WERI-Rb-1 (cell line): ENCODE data around the gene JMJD1C.

Experiments used
- DNase-seq: peaks from one replicate; pipeline ENCODE4 v3.0.0-alpha.2; 2020
- H3K27ac ChIP-seq: fragments of 250-450 bp; sonication (Bioruptor Pico); 2 replicates; pipeline ENCODE4 v1.5.1; 2020; ENCODE audit warnings: mild to moderate bottlenecking, moderate library complexity
- H3K27me3 ChIP-seq: fragments of 250-450 bp; sonication (Bioruptor Pico); 2 replicates; pipeline ENCODE4 v1.5.1; 2021; ENCODE audit warnings: mild to moderate bottlenecking, low read depth, moderate library complexity; ENCODE audit not compliant: insufficient read depth, severe bottlenecking
- H3K36me3 ChIP-seq: fragments of 250-450 bp; sonication (Bioruptor Pico); 2 replicates; pipeline ENCODE4 v1.5.1; 2020; ENCODE audit warnings: mild to moderate bottlenecking, moderate library complexity
- H3K4me3 ChIP-seq: 2 replicates; pipeline ENCODE4 v1.5.1; 2011; ENCODE audit warnings: low read depth, mild to moderate bottlenecking, control low read depth, low read length
- H3K9me3 ChIP-seq: fragments of 250-450 bp; sonication (Bioruptor Pico); 2 replicates; pipeline ENCODE4 v1.5.1; 2021; ENCODE audit warnings: mild to moderate bottlenecking, moderate library complexity; ENCODE audit not compliant: severe bottlenecking
- CTCF ChIP-seq: IDR thresholded peaks from 2 replicates; pipeline ENCODE4 v1.5.1; 2011; ENCODE audit warnings: low read depth, mild to moderate bottlenecking, control low read depth, inconsistent platforms, low read length

JMJD1C gene

GRCh38 chr10:63123727-63124362, 341.9 kb downstream of the JMJD1C start:
- H3K9me3 ChIP-seq: no peaks in the 10 kb centered on the region
- DNase-seq: no peak
- no peaks in the 10 kb centered on the region for H3K36me3 ChIP-seq
- no peak overlapping the region for H3K27ac ChIP-seq
- H3K4me3 ChIP-seq: no peak overlapping the region
- no peak for TF ChIP-seq CTCF
- H3K27me3 ChIP-seq: peaks cover 5% of the 10 kb centered on the region

GRCh38 chr10:63120554-63120953, 345.2 kb downstream of the JMJD1C start:
- no peak overlapping the region for H3K27ac ChIP-seq
- H3K27me3 ChIP-seq: peaks cover 7% of the 10 kb centered on the region
- TF ChIP-seq CTCF: no peak
- no peaks in the 10 kb centered on the region for H3K36me3 ChIP-seq
- no peak overlapping the region for H3K4me3 ChIP-seq
- H3K9me3 ChIP-seq: no peaks in the 10 kb centered on the region
- DNase-seq: no peak

GRCh38 chr10:63119041-63119440, 346.7 kb downstream of the JMJD1C start:
- Histone ChIP-seq H3K27me3 (peaks cover 8% of the 10 kb centered on the region), H3K9me3 (no peaks in the 10 kb centered on the region), H3K4me3 (no peak overlapping the region), H3K27ac (no peak overlapping the region), H3K36me3 (no peaks in the 10 kb centered on the region)
- DNase-seq: no peak
- TF ChIP-seq CTCF: no peak
